ENCODE results near the gene ITPK1.

- TF ChIP-seq POLR2AphosphoS5 (IDR thresholded peaks at IDR 0.05; ENCODE audit: low read depth, low read length) (no peak), FOXP2 (optimal IDR thresholded peaks at IDR 0.05; ENCODE audit: borderline replicate concordance, extremely low read depth, extremely low read length, insufficient read depth) (no peak), TAF1 (IDR thresholded peaks at IDR 0.05; ENCODE audit: borderline replicate concordance, insufficient read depth, low read length) (no peak), SIN3A (IDR thresholded peaks at IDR 0.05; ENCODE audit: borderline replicate concordance, insufficient read depth, low read length) (no peak)
Measured at GRCh38 chr14:92960706-92961566, 154.8 kb downstream of the ITPK1 start.

All from PFSK-1 (cell line).